ENCODE data around the gene TRIM58. TPM values are rescaled to one million over a fixed set of nuclear protein-coding genes. Genes with fewer than 3 reads are reported as not detected.
A peak's percentile ranks its signal among the peaks of the same experiment; 100 is the strongest.

TRIM58 gene
- polyA plus RNA-seq, 3 donors: 0.43 to 0.83 (median 0.68) TPM

DNA sequence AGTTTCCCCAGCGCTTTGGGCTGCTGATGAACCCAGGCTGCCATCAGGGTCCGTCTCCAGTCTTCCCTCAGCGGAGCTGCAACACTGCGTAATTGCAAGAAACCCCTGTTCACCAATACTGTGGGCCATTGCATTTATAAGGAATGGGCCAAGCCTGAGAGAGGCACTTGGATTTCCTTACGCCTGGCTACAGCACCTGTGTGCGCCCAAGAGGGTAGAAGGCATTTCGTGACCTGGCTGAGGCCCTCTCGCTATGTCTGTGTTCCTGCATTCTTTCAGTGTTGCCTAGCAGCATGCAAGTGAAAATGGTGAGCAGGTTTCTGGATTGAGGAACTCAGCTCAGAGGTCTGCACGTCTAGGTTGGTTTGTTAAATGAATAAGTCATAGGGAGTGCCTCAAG is 26.4 kb downstream of the TRIM58 start:
- peaks cover 0 to 3% of the 10 kb centered on the region in 2 donors for H3K36me3 Mint-ChIP-seq
- TF ChIP-seq, protein P1, sequence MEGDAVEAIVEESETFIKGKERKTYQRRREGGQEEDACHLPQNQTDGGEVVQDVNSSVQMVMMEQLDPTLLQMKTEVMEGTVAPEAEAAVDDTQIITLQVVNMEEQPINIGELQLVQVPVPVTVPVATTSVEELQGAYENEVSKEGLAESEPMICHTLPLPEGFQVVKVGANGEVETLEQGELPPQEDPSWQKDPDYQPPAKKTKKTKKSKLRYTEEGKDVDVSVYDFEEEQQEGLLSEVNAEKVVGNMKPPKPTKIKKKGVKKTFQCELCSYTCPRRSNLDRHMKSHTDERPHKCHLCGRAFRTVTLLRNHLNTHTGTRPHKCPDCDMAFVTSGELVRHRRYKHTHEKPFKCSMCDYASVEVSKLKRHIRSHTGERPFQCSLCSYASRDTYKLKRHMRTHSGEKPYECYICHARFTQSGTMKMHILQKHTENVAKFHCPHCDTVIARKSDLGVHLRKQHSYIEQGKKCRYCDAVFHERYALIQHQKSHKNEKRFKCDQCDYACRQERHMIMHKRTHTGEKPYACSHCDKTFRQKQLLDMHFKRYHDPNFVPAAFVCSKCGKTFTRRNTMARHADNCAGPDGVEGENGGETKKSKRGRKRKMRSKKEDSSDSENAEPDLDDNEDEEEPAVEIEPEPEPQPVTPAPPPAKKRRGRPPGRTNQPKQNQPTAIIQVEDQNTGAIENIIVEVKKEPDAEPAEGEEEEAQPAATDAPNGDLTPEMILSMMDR (IDR thresholded peaks at IDR 0.05): no peak
- no peak overlapping the region for H3K9ac ChIP-seq (ENCODE audit: insufficient read depth, low read length, poor library complexity, severe bottlenecking)
- no peak overlapping the region for H3K27ac Mint-ChIP-seq
- H3K4me2 ChIP-seq (replicated peaks; ENCODE audit: extremely low read depth, low read length, poor library complexity, severe bottlenecking): no peak overlapping the region
- no peak for DNase-seq
- no peaks in the 10 kb centered on the region for H3K79me2 ChIP-seq (ENCODE audit: insufficient read depth, low read length)
- H3K27me3 Mint-ChIP-seq (ENCODE audit: low read depth in 3 of 3): no peaks in the 10 kb centered on the region
- no peak overlapping the region for H3K4me3 ChIP-seq (replicated peaks in 1 of 3; ENCODE audit: low read depth in 2 of 3, low read length in 3 of 3)
- no peaks in the 10 kb centered on the region for H3K4me1 Mint-ChIP-seq
- no peak overlapping the region for H3K27ac ChIP-seq (ENCODE audit: low read depth in 1 of 2, low read length in 2 of 2)
- no peaks in the 10 kb centered on the region for H3K9me3 ChIP-seq (replicated peaks in 1 of 2; ENCODE audit: control insufficient read depth in 1 of 2, insufficient read depth in 1 of 2, low read length in 2 of 2)
- 97% methylated on average over 6 of the region's 9 CpGs for WGBS (ENCODE audit: insufficient coverage)
- H3K4me1 ChIP-seq (ENCODE audit: control insufficient read depth in 1 of 2, insufficient read depth in 2 of 2, low read length in 2 of 2): no peaks in the 10 kb centered on the region
- H3K36me3 ChIP-seq (replicated peaks in 1 of 2; ENCODE audit: control insufficient read depth in 1 of 2, insufficient read depth in 2 of 2, low read length in 2 of 2): no peaks in the 10 kb centered on the region
- H3K27me3 ChIP-seq (ENCODE audit: control insufficient read depth in 2 of 2, insufficient read depth in 2 of 2, low read length in 2 of 2): no peaks in the 10 kb centered on the region
- no peak overlapping the region for H3K4me3 Mint-ChIP-seq
- intact Hi-C loops (cut with micrococcal nuclease): no loop called here
- no peaks in the 10 kb centered on the region for H4K20me1 ChIP-seq (ENCODE audit: insufficient read depth, low read length)
- H3K9me3 Mint-ChIP-seq: peaks cover 0 to 6% (median 0%) of the 10 kb centered on the region in 7 donors
- no peak overlapping the region for H2AFZ ChIP-seq (ENCODE audit: insufficient read depth, low read depth, low read length, poor library complexity, severe bottlenecking)

GRCh38 chr1:247884797-247885413 is 27.9 kb downstream of the TRIM58 start:
- H3K27ac ChIP-seq (ENCODE audit: low read depth in 1 of 2, low read length in 2 of 2): no peak overlapping the region
- WGBS (ENCODE audit: insufficient coverage): 98% methylated on average over 7 of the region's 10 CpGs

More at GRCh38 chr1:247884797-247885413, 27.9 kb downstream of the TRIM58 start:
- no peaks in the 10 kb centered on the region for H3K27me3 Mint-ChIP-seq (ENCODE audit: low read depth in 3 of 3)
- H3K4me1 Mint-ChIP-seq: no peaks in the 10 kb centered on the region
- H3K4me1 ChIP-seq (ENCODE audit: control insufficient read depth in 1 of 2, insufficient read depth in 2 of 2, low read length in 2 of 2): no peaks in the 10 kb centered on the region
- H3K9me3 Mint-ChIP-seq: peaks cover 0 to 5% (median 0%) of the 10 kb centered on the region in 7 donors
- no peak for DNase-seq
- H3K4me3 Mint-ChIP-seq: no peak overlapping the region
- intact Hi-C loops (cut with micrococcal nuclease): no loop called here
- H3K4me3 ChIP-seq (replicated peaks in 1 of 3; ENCODE audit: low read depth in 2 of 3, low read length in 3 of 3): no peak overlapping the region
- no peaks in the 10 kb centered on the region for H3K36me3 Mint-ChIP-seq
- no peak overlapping the region for H2AFZ ChIP-seq (ENCODE audit: insufficient read depth, low read depth, low read length, poor library complexity, severe bottlenecking)
- no peaks in the 10 kb centered on the region for H3K9me3 ChIP-seq (replicated peaks in 1 of 2; ENCODE audit: control insufficient read depth in 1 of 2, insufficient read depth in 1 of 2, low read length in 2 of 2)
- peak overlapping the region in 1 of 7 donors; percentile 18 for H3K27ac Mint-ChIP-seq
- no peaks in the 10 kb centered on the region for H4K20me1 ChIP-seq (ENCODE audit: insufficient read depth, low read length)
- H3K79me2 ChIP-seq (ENCODE audit: insufficient read depth, low read length): no peaks in the 10 kb centered on the region
- no peaks in the 10 kb centered on the region for H3K36me3 ChIP-seq (replicated peaks in 1 of 2; ENCODE audit: control insufficient read depth in 1 of 2, insufficient read depth in 2 of 2, low read length in 2 of 2)
- no peaks in the 10 kb centered on the region for H3K27me3 ChIP-seq (ENCODE audit: control insufficient read depth in 2 of 2, insufficient read depth in 2 of 2, low read length in 2 of 2)
- TF ChIP-seq, protein P1 (IDR thresholded peaks at IDR 0.05): no peak
- no peak overlapping the region for H3K9ac ChIP-seq (ENCODE audit: insufficient read depth, low read length, poor library complexity, severe bottlenecking)
- H3K4me2 ChIP-seq (replicated peaks; ENCODE audit: extremely low read depth, low read length, poor library complexity, severe bottlenecking): no peak overlapping the region

Measured in CD14-positive monocyte (primary cell).